ENCODE results near the gene HOXC9.

Gene HOXC9

GRCh38 chr12:53988541-53989226 is 11.3 kb upstream of the HOXC9 start:
- DNase-seq (ENCODE audit: low spot score) = no peak

- DNase-seq (ENCODE audit: low spot score) = peak; percentile 74
Observed at GRCh38 chr12:53989227-53990113, 10.5 kb upstream of the HOXC9 start.

GRCh38 chr12:53990311-53991076 is 9.5 kb upstream of the HOXC9 start:
- DNase-seq (ENCODE audit: low spot score) = peak; percentile 69

- DNase-seq (ENCODE audit: low spot score) = no peak
Observed at GRCh38 chr12:53991077-53991460, 8.9 kb upstream of the HOXC9 start.

- no peak for DNase-seq (ENCODE audit: low spot score)
Observed at GRCh38 chr12:53992377-53992889, 7.5 kb upstream of the HOXC9 start.

GRCh38 chr12:53993162-53994008 is 6.6 kb upstream of the HOXC9 start:
- DNase-seq (ENCODE audit: low spot score) = no peak

GRCh38 chr12:53994009-53994263 is 6.0 kb upstream of the HOXC9 start:
- no peak for DNase-seq (ENCODE audit: low spot score)

GRCh38 chr12:53994264-53995001 is 5.5 kb upstream of the HOXC9 start:
- no peak for DNase-seq (ENCODE audit: low spot score)

- DNase-seq (ENCODE audit: low spot score) = no peak
Observed at GRCh38 chr12:53995002-53995377, 5.0 kb upstream of the HOXC9 start.

GRCh38 chr12:53995378-53996239 is 4.4 kb upstream of the HOXC9 start:
- peak; percentile 96 for DNase-seq (ENCODE audit: low spot score)

- no peak for DNase-seq (ENCODE audit: low spot score)
Observed at GRCh38 chr12:53996240-53997203, 3.4 kb upstream of the HOXC9 start.

GRCh38 chr12:53997204-53998109 is 2.5 kb upstream of the HOXC9 start:
- DNase-seq (ENCODE audit: low spot score) = no peak

- DNase-seq (ENCODE audit: low spot score) = no peak
Observed at GRCh38 chr12:53998110-53998899, 1.7 kb upstream of the HOXC9 start.

- no peak for DNase-seq (ENCODE audit: low spot score)
Observed at GRCh38 chr12:53998900-53999236, 1.1 kb upstream of the HOXC9 start.

- DNase-seq (ENCODE audit: low spot score) = no peak
Observed at GRCh38 chr12:53999559-54000115, 324 bp upstream of the HOXC9 start.

GRCh38 chr12:54001283-54002187 is 1.6 kb downstream of the HOXC9 start:
- DNase-seq (ENCODE audit: low spot score) = no peak

Data from LoVo (cell line).